ENCODE data around the gene LTBP3. TPM values are rescaled to one million over a fixed set of nuclear protein-coding genes. Genes with fewer than 3 reads are reported as not detected.

The LTBP3 gene
- total and polyA plus RNA-seq, 9 of the 15 experiments (the other 6 are each of a cell fraction or from before 2014, with no cell fraction given): 0.06 to 20.5 (median 4.8) TPM

GRCh38 chr11:65506772-65507505 is 51.2 kb downstream of the LTBP3 start (continued):
- TF ChIP-seq ZNF280B (CRISPR knock-in tag; IDR thresholded peaks at IDR 0.05) (peak; percentile 95), FOXJ2 (tag; IDR thresholded peaks at IDR 0.05) (peak; percentile 73; the same call in 1 of the 2 replicates), ZNF41 (CRISPR knock-in tag; conservative IDR thresholded peaks at IDR 0.05) (peak; percentile 91), MYBL2 (IDR thresholded peaks at IDR 0.05; ENCODE audit: low read depth) (peak; percentile 71), MYBL2 (CRISPR knock-in tag; IDR thresholded peaks at IDR 0.05; ENCODE audit: borderline replicate concordance) (no peak), MCM2 (IDR thresholded peaks at IDR 0.05; ENCODE audit: low read depth) (no peak), FOXM1 (IDR thresholded peaks at IDR 0.05; ENCODE audit: low read depth) (peak; percentile 26; the same call in 1 of the 2 replicates), FOXM1 (CRISPR knock-in tag; IDR thresholded peaks at IDR 0.05; ENCODE audit: low read depth) (peak; percentile 35; the same call in 1 of the 2 replicates), KAT8 (IDR thresholded peaks at IDR 0.05; ENCODE audit: low read depth) (no peak), ZNF551 (CRISPR knock-in tag; IDR thresholded peaks at IDR 0.05) (peak; percentile 96), ZNF696 (CRISPR knock-in tag; conservative IDR thresholded peaks at IDR 0.05) (peak; percentile 90), KDM1A (IDR thresholded peaks at IDR 0.05) (peak; percentile 10 to 65; a peak in 3 of 4 replicates), RFX5 (IDR thresholded peaks at IDR 0.05; ENCODE audit: low read depth, low read length) (no peak)
- TF ChIP-seq, protein P1, sequence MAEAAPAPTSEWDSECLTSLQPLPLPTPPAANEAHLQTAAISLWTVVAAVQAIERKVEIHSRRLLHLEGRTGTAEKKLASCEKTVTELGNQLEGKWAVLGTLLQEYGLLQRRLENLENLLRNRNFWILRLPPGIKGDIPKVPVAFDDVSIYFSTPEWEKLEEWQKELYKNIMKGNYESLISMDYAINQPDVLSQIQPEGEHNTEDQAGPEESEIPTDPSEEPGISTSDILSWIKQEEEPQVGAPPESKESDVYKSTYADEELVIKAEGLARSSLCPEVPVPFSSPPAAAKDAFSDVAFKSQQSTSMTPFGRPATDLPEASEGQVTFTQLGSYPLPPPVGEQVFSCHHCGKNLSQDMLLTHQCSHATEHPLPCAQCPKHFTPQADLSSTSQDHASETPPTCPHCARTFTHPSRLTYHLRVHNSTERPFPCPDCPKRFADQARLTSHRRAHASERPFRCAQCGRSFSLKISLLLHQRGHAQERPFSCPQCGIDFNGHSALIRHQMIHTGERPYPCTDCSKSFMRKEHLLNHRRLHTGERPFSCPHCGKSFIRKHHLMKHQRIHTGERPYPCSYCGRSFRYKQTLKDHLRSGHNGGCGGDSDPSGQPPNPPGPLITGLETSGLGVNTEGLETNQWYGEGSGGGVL (CRISPR knock-in tag; IDR thresholded peaks at IDR 0.05): 0 out of 2 replicates have a peak, but pooled peaks have one; percentile 3
- TF ChIP-seq, protein P2, sequence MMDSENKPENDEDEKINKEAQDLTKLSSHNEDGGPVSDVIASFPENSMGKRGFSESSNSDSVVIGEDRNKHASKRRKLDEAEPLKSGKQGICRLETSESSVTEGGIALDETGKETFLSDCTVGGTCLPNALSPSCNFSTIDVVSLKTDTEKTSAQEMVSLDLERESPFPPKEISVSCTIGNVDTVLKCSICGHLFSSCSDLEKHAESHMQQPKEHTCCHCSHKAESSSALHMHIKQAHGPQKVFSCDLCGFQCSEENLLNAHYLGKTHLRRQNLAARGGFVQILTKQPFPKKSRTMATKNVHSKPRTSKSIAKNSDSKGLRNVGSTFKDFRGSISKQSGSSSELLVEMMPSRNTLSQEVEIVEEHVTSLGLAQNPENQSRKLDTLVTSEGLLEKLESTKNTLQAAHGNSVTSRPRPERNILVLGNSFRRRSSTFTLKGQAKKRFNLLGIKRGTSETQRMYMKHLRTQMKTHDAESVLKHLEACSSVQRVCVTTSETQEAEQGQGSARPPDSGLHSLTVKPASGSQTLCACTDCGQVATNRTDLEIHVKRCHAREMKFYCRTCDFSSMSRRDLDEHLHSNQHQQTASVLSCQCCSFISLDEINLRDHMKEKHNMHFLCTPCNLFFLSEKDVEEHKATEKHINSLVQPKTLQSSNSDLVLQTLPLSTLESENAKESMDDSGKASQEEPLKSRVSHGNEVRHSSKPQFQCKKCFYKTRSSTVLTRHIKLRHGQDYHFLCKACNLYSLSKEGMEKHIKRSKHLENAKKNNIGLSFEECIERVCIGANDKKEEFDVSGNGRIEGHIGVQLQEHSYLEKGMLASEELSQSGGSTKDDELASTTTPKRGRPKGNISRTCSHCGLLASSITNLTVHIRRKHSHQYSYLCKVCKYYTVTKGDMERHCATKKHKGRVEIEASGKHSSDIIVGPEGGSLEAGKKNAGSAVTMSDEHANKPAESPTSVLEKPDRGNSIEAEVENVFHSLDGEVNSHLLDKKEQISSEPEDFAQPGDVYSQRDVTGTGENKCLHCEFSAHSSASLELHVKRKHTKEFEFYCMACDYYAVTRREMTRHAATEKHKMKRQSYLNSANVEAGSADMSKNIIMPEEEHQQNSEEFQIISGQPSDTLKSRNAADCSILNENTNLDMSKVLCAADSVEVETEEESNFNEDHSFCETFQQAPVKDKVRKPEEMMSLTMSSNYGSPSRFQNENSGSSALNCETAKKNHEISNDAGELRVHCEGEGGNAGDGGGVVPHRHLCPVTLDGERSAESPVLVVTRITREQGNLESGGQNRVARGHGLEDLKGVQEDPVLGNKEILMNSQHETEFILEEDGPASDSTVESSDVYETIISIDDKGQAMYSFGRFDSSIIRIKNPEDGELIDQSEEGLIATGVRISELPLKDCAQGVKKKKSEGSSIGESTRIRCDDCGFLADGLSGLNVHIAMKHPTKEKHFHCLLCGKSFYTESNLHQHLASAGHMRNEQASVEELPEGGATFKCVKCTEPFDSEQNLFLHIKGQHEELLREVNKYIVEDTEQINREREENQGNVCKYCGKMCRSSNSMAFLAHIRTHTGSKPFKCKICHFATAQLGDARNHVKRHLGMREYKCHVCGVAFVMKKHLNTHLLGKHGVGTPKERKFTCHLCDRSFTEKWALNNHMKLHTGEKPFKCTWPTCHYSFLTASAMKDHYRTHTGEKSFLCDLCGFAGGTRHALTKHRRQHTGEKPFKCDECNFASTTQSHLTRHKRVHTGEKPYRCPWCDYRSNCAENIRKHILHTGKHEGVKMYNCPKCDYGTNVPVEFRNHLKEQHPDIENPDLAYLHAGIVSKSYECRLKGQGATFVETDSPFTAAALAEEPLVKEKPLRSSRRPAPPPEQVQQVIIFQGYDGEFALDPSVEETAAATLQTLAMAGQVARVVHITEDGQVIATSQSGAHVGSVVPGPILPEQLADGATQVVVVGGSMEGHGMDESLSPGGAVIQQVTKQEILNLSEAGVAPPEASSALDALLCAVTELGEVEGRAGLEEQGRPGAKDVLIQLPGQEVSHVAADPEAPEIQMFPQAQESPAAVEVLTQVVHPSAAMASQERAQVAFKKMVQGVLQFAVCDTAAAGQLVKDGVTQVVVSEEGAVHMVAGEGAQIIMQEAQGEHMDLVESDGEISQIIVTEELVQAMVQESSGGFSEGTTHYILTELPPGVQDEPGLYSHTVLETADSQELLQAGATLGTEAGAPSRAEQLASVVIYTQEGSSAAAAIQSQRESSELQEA (IDR thresholded peaks at IDR 0.05; ENCODE audit: low read depth): no peak
